H9 (cell line): Measurements from ENCODE around the gene LPCAT3. TPM values are rescaled to one million over a fixed set of nuclear protein-coding genes. Genes with fewer than 3 reads are reported as not detected.
A peak's percentile ranks its signal among the peaks of the same experiment; 100 is the strongest.

Source experiments
- DNase-seq: peaks from one replicate; pipeline ENCODE4 v3.0.0-alpha.2; 2017
- H2AFZ ChIP-seq: one replicate; pipeline ENCODE4 v1.6.1; 2013; ENCODE audit warnings: mild to moderate bottlenecking, low read length, control low read depth, moderate library complexity
- H2AK5ac ChIP-seq: 2 replicates; pipeline ENCODE4 v1.6.1; 2013; ENCODE audit warnings: low read length, control low read depth, mixed read lengths; ENCODE audit not compliant: insufficient read length
- H2BK120ac ChIP-seq: one replicate; pipeline ENCODE4 v1.6.1; 2013; ENCODE audit warnings: low read depth, mild to moderate bottlenecking, low read length, control low read depth, inconsistent platforms; ENCODE audit not compliant: poor library complexity, severe bottlenecking
- H2BK12ac ChIP-seq: 2 replicates; pipeline ENCODE4 v1.6.1; 2013; ENCODE audit warnings: low read length, control low read depth, mixed read lengths, low read depth; ENCODE audit not compliant: insufficient read length
- H2BK15ac ChIP-seq: 2 replicates; pipeline ENCODE4 v1.6.1; 2013; ENCODE audit warnings: low read depth, low read length, control low read depth
- H2BK20ac ChIP-seq: one replicate; pipeline ENCODE4 v1.6.1; 2013; ENCODE audit warnings: low read depth, mild to moderate bottlenecking, low read length, control low read depth, inconsistent platforms; ENCODE audit not compliant: poor library complexity, severe bottlenecking
- H2BK5ac ChIP-seq: 2 replicates; pipeline ENCODE4 v1.6.1; 2013; ENCODE audit warnings: low read length, control low read depth, mixed read lengths; ENCODE audit not compliant: insufficient read length
- H3K14ac ChIP-seq: 2 replicates; pipeline ENCODE4 v1.6.1; 2013; ENCODE audit warnings: low read length, control low read depth; ENCODE audit not compliant: insufficient read depth
- H3K18ac ChIP-seq: 2 replicates; pipeline ENCODE4 v1.6.1; 2013; ENCODE audit warnings: low read depth, mild to moderate bottlenecking, mixed read lengths, low read length, control low read depth; ENCODE audit not compliant: insufficient read length
- H3K23ac ChIP-seq: 2 replicates; pipeline ENCODE4 v1.6.1; 2013; ENCODE audit warnings: low read length, control low read depth, mixed read lengths, low read depth; ENCODE audit not compliant: insufficient read length
- H3K23me2 ChIP-seq: 2 replicates; pipeline ENCODE4 v1.6.1; 2013; ENCODE audit warnings: low read depth, mild to moderate bottlenecking, mixed read lengths, low read length, control low read depth; ENCODE audit not compliant: insufficient read length, poor library complexity, severe bottlenecking
- H3K27ac ChIP-seq: 2 replicates; pipeline ENCODE4 v1.5.1; 2013; ENCODE audit warnings: low read length, control low read depth, mixed read lengths, low read depth; ENCODE audit not compliant: insufficient read length
- H3K27me3 ChIP-seq: 2 replicates; pipeline ENCODE4 v1.6.1; 2013; ENCODE audit warnings: low read length, control low read depth, inconsistent platforms; ENCODE audit not compliant: insufficient read depth
- H3K4ac ChIP-seq: 2 replicates; pipeline ENCODE4 v1.6.1; 2013; ENCODE audit warnings: low read depth, mild to moderate bottlenecking, control low read depth, inconsistent platforms, low read length, moderate library complexity
- H3K4me1 ChIP-seq: 2 replicates; pipeline ENCODE4 v1.6.1; 2013; ENCODE audit warnings: low read length, control low read depth, inconsistent platforms; ENCODE audit not compliant: insufficient read depth
- H3K4me2 ChIP-seq: 2 replicates; pipeline ENCODE4 v1.6.1; 2013; ENCODE audit warnings: low read length, control low read depth, mixed read lengths; ENCODE audit not compliant: insufficient read length, insufficient read depth
- H3K56ac ChIP-seq: 2 replicates; pipeline ENCODE4 v1.6.1; 2013; ENCODE audit warnings: low read depth, mild to moderate bottlenecking, mixed read lengths, low read length, control low read depth; ENCODE audit not compliant: insufficient read length
- H3K79me1 ChIP-seq: 2 replicates; pipeline ENCODE4 v1.6.1; 2013; ENCODE audit warnings: low read depth, mild to moderate bottlenecking, moderate library complexity, low read length, control low read depth, inconsistent platforms; ENCODE audit not compliant: insufficient read depth, poor library complexity, severe bottlenecking
- H3K79me2 ChIP-seq: 2 replicates; pipeline ENCODE4 v1.6.1; 2013; ENCODE audit warnings: low read length, control low read depth, inconsistent platforms; ENCODE audit not compliant: insufficient read depth
- H3K9ac ChIP-seq: 2 replicates; pipeline ENCODE4 v1.6.1; 2013; ENCODE audit warnings: low read length, control low read depth, mixed read lengths; ENCODE audit not compliant: insufficient read length; ENCODE audit errors: extremely low read depth
- H3K9me3 ChIP-seq: one replicate; pipeline ENCODE4 v1.6.1; 2013; ENCODE audit warnings: low read depth, low read length, inconsistent platforms; ENCODE audit not compliant: control insufficient read depth
- H3T11ph ChIP-seq: one replicate; pipeline ENCODE4 v1.6.1; 2013; ENCODE audit warnings: mild to moderate bottlenecking, low read length, control low read depth, inconsistent platforms
- H4K20me1 ChIP-seq: one replicate; pipeline ENCODE4 v1.6.1; 2013; ENCODE audit not compliant: control insufficient read depth, insufficient read length, insufficient read depth
- H4K5ac ChIP-seq: 2 replicates; pipeline ENCODE4 v1.6.1; 2013; ENCODE audit warnings: low read depth, mild to moderate bottlenecking, mixed read lengths, low read length, control low read depth; ENCODE audit not compliant: insufficient read length
- H4K8ac ChIP-seq: replicated peaks from 2 replicates; pipeline ENCODE4 v1.6.1; 2013; ENCODE audit warnings: low read length, control low read depth, mixed read lengths, low read depth; ENCODE audit not compliant: insufficient read length
- H4K91ac ChIP-seq: 2 replicates; pipeline ENCODE4 v1.6.1; 2013; ENCODE audit warnings: low read depth, mild to moderate bottlenecking, moderate library complexity, mixed read lengths, low read length, control low read depth; ENCODE audit not compliant: insufficient read length
- H3K27ac Mint-ChIP-seq, 3 experiments: 2 replicates in 2 of 3; 3 replicates in 1 of 3; pipeline ENCODE4 v1.8.0; 2020 to 2021; ENCODE audit warnings: mixed read lengths in 3 of 3, mild to moderate bottlenecking in 1 of 3, moderate library complexity in 1 of 3
- H3K27me3 Mint-ChIP-seq: 2 replicates; pipeline ENCODE4 v1.8.0; 2021; ENCODE audit warnings: low read depth, mild to moderate bottlenecking, moderate library complexity, mixed read lengths
- H3K36me3 Mint-ChIP-seq, 3 experiments: 2 replicates in 2 of 3; 3 replicates in 1 of 3; pipeline ENCODE4 v1.8.0; 2020 to 2021; ENCODE audit warnings: low read depth in 3 of 3, mixed read lengths in 3 of 3; ENCODE audit not compliant: insufficient read depth in 1 of 3
- H3K4me1 Mint-ChIP-seq, 2 experiments: 2 replicates each; pipeline ENCODE4 v1.8.0; 2020; ENCODE audit warnings: mixed read lengths in 2 of 2
- H3K4me3 Mint-ChIP-seq, 2 experiments: 2 replicates in 1 of 2; 3 replicates in 1 of 2; pipeline ENCODE4 v1.8.0; 2020 to 2021; ENCODE audit warnings: mild to moderate bottlenecking in 2 of 2, mixed read lengths in 2 of 2, moderate library complexity in 1 of 2
- H3K9me3 Mint-ChIP-seq, 2 experiments: 2 replicates in 1 of 2; 3 replicates in 1 of 2; pipeline ENCODE4 v1.8.0; 2020; ENCODE audit warnings: mild to moderate bottlenecking in 2 of 2, mixed read lengths in 2 of 2, moderate library complexity in 1 of 2
- WGBS: extraction: QIAGEN DNeasy Blood & Tissue Kit; methylation state at CpG from one replicate; pipeline ENCODE4 v1.1.7; 2013; ENCODE audit warnings: missing lambda C conversion rate, low lambda C conversion rate, mixed read lengths; ENCODE audit not compliant: insufficient read length; ENCODE audit errors: extremely low coverage; 5-methylcytosine and 5-hydroxymethylcytosine counted together
- total RNA-seq: library from RNA; stranded (reverse); gene quantifications from 2 replicates; pipeline ENCODE4 v1.2.1, GENCODE V29; 2021
- TF ChIP-seq, protein P1 (sequence below): fragments of 200-600 bp; sonication (generic); conservative IDR thresholded peaks from 3 replicates; pipeline ENCODE4 v1.8.0; 2021; ENCODE audit warnings: antibody characterized with exemption, mild to moderate bottlenecking

LPCAT3 gene
- total RNA-seq, 1 experiment from 2014 or later, result 47.7 TPM

GRCh38 chr12:6946033-6946919 is 72.0 kb downstream of the LPCAT3 start:
- H2BK5ac ChIP-seq, result no peak overlapping the region
- H3K56ac ChIP-seq, result no peak overlapping the region
- H3K9me3 ChIP-seq, result no peaks in the 10 kb centered on the region
- H3K4me1 ChIP-seq, result 0 out of 2 replicates have a peak, but pooled peaks cover 4% of the 10 kb centered on the region
- no peak overlapping the region for H4K8ac ChIP-seq
- Mint-ChIP-seq H3K27me3 (peaks cover 2% of the 10 kb centered on the region; the same call in 1 of the 2 replicates), H3K4me3 (peak overlapping the region; percentile 93 to 94), H3K36me3 (peaks cover 3 to 18% (median 9%) of the 10 kb centered on the region in 3 experiments), H3K4me1 (peaks cover 39% of the 10 kb centered on the region in 2 experiments), H3K27ac (peak overlapping the region; percentile 68 to 94 (median 85)), H3K9me3 (no peaks in the 10 kb centered on the region; a peak in 1 of 5 replicates)
- no peak overlapping the region for H2BK15ac ChIP-seq
- no peak overlapping the region for H2BK120ac ChIP-seq
- no peak overlapping the region for H2AFZ ChIP-seq
- no CpG with 5 or more reads among the region's 32 CpGs for WGBS
- peaks cover 16% of the 10 kb centered on the region for H3K23me2 ChIP-seq
- no peak overlapping the region for H2BK20ac ChIP-seq
- H3T11ph ChIP-seq, result no peak overlapping the region
- H3K4me2 ChIP-seq, result peak overlapping the region; percentile 96
- no peaks in the 10 kb centered on the region for H3K79me1 ChIP-seq
- peak overlapping the region; percentile 25 for H3K18ac ChIP-seq
- no peak overlapping the region for H3K27ac ChIP-seq
- no peak overlapping the region for H3K23ac ChIP-seq
- no peaks in the 10 kb centered on the region for H3K27me3 ChIP-seq
- H2AK5ac ChIP-seq, result no peak overlapping the region
- TF ChIP-seq, protein P1, sequence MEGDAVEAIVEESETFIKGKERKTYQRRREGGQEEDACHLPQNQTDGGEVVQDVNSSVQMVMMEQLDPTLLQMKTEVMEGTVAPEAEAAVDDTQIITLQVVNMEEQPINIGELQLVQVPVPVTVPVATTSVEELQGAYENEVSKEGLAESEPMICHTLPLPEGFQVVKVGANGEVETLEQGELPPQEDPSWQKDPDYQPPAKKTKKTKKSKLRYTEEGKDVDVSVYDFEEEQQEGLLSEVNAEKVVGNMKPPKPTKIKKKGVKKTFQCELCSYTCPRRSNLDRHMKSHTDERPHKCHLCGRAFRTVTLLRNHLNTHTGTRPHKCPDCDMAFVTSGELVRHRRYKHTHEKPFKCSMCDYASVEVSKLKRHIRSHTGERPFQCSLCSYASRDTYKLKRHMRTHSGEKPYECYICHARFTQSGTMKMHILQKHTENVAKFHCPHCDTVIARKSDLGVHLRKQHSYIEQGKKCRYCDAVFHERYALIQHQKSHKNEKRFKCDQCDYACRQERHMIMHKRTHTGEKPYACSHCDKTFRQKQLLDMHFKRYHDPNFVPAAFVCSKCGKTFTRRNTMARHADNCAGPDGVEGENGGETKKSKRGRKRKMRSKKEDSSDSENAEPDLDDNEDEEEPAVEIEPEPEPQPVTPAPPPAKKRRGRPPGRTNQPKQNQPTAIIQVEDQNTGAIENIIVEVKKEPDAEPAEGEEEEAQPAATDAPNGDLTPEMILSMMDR, result no peak
- DNase-seq, result peak; percentile 100
- peaks cover 2% of the 10 kb centered on the region for H4K20me1 ChIP-seq
- H3K4ac ChIP-seq, result no peak overlapping the region
- H4K5ac ChIP-seq, result no peak overlapping the region
- no peak overlapping the region for H3K9ac ChIP-seq
- H4K91ac ChIP-seq, result no peak overlapping the region
- no peak overlapping the region for H3K14ac ChIP-seq
- H3K79me2 ChIP-seq, result no peaks in the 10 kb centered on the region
- H2BK12ac ChIP-seq, result no peak overlapping the region
